ENCODE data around the gene POLR2J2. TPM values are rescaled to one million over a fixed set of nuclear protein-coding genes. Genes with fewer than 3 reads are reported as not detected.
"Not testable (repeated sequence)": the region's sequence is repeated elsewhere in the genome, so short reads cannot be mapped to it uniquely, and the experiment has no call there.

Gene POLR2J2
- total and polyA plus RNA-seq, 9 of the 15 experiments (the other 6 are each of a cell fraction or from before 2014, with no cell fraction given) = 0.80 to 13.6 (median 5.2) TPM

DNA sequence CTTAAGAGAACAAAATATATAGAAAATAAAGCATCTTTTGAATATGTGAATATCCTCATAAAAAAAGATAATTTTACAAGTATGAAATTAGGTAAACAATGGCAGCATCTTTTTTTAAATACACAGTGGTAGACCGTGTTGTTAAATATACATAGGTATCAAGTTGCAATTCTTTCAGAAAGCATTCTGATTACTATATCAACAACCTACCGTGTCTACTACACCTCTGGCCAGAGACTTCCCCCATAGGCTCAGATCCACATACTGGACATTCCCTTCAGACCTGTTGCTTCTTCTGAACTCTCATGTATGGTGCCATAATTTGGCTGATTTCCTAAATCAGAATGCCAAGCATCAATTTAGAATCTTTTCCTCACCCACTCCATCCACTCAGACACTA, 22.5 kb upstream of the POLR2J2 start:
- H3K4me3 ChIP-seq; H3K27ac ChIP-seq (ENCODE audit: extremely low read depth, low read depth, low read length); FAIRE-seq; H3K4me1 ChIP-seq (replicated peaks in 1 of 2; ENCODE audit: control insufficient read depth in 2 of 2, insufficient read depth in 2 of 2, low read length in 2 of 2); ATAC-seq; POLR2A ChIA-PET; H3K4me2 ChIP-seq (ENCODE audit: insufficient read depth, low read length); BruUV-seq (replicated peaks); DNase-seq (ENCODE audit: extremely low read depth in 1 of 4, low spot score in 3 of 4); H3K9me1 ChIP-seq (ENCODE audit: control insufficient read depth, insufficient read depth, low read length); H4K20me1 ChIP-seq (replicated peaks; ENCODE audit: control insufficient read depth, insufficient read depth, low read length); H3K27me3 ChIP-seq (ENCODE audit: control insufficient read depth in 2 of 2, insufficient read depth in 2 of 2, low read length in 2 of 2); H3K9ac ChIP-seq (ENCODE audit: insufficient read depth in 1 of 2, low read depth in 2 of 2, low read length in 2 of 2); in situ Hi-C loops (cut with MboI); CTCF ChIA-PET (ENCODE audit: low intra/inter-chr PET ratio); H3K9me3 ChIP-seq (replicated peaks; ENCODE audit: control insufficient read depth, insufficient read depth, low read depth, low read length); H3K36me3 ChIP-seq (ENCODE audit: control insufficient read depth, insufficient read depth, low read length); H3K79me2 ChIP-seq (ENCODE audit: control insufficient read depth, insufficient read depth, low read length); intact Hi-C loops (cut with micrococcal nuclease); H2AFZ ChIP-seq (ENCODE audit: low read depth, low read length): not testable (repeated sequence)
- WGBS (ENCODE audit: insufficient coverage, low coverage, missing lambda C conversion rate) = 5% methylated on average over 2 of the region's 2 CpGs

DNA sequence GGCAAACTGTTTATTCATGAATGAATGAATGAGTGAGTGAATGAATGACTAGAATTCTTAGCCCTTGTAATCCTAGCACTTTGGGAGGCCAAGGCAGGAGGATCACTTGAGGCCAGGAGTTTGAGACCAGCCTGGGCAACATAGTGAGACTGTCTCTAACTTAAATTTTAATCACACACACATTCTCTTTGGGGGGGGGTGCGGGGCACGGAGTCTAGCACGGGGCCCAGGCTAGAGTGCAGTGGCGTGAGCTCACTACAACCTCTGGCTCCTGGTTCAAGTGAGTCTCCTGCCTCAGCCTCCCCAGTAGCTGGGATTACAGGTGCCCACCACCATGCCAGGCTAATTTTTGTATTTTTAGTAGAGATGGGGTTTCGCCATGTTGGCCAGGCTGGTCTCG, 19.1 kb upstream of the POLR2J2 start:
- H3K4me1 ChIP-seq (replicated peaks in 1 of 2; ENCODE audit: control insufficient read depth in 2 of 2, insufficient read depth in 2 of 2, low read length in 2 of 2); H3K27me3 ChIP-seq (ENCODE audit: control insufficient read depth in 2 of 2, insufficient read depth in 2 of 2, low read length in 2 of 2); H3K4me2 ChIP-seq (ENCODE audit: insufficient read depth, low read length); H2AFZ ChIP-seq (ENCODE audit: low read depth, low read length); CTCF ChIA-PET (ENCODE audit: low intra/inter-chr PET ratio); POLR2A ChIA-PET; H3K9me1 ChIP-seq (ENCODE audit: control insufficient read depth, insufficient read depth, low read length); FAIRE-seq; H4K20me1 ChIP-seq (replicated peaks; ENCODE audit: control insufficient read depth, insufficient read depth, low read length); BruUV-seq (replicated peaks); H3K4me3 ChIP-seq; H3K9me3 ChIP-seq (replicated peaks; ENCODE audit: control insufficient read depth, insufficient read depth, low read depth, low read length); in situ Hi-C loops (cut with MboI); ATAC-seq; H3K36me3 ChIP-seq (ENCODE audit: control insufficient read depth, insufficient read depth, low read length); H3K9ac ChIP-seq (ENCODE audit: insufficient read depth in 1 of 2, low read depth in 2 of 2, low read length in 2 of 2); H3K27ac ChIP-seq (ENCODE audit: extremely low read depth, low read depth, low read length); DNase-seq (ENCODE audit: extremely low read depth in 1 of 4, low spot score in 3 of 4); intact Hi-C loops (cut with micrococcal nuclease); H3K79me2 ChIP-seq (ENCODE audit: control insufficient read depth, insufficient read depth, low read length): not testable (repeated sequence)
- 88% methylated on average over 4 of the region's 6 CpGs for WGBS (ENCODE audit: insufficient coverage, low coverage, missing lambda C conversion rate)

- 93% methylated on average over 3 of the region's 74 CpGs for WGBS (ENCODE audit: insufficient coverage, low coverage, missing lambda C conversion rate)
- H3K27ac ChIP-seq (ENCODE audit: extremely low read depth, low read depth, low read length); intact Hi-C loops (cut with micrococcal nuclease); H3K4me1 ChIP-seq (replicated peaks in 1 of 2; ENCODE audit: control insufficient read depth in 2 of 2, insufficient read depth in 2 of 2, low read length in 2 of 2); H4K20me1 ChIP-seq (replicated peaks; ENCODE audit: control insufficient read depth, insufficient read depth, low read length); CTCF ChIA-PET (ENCODE audit: low intra/inter-chr PET ratio); BruUV-seq (replicated peaks); H2AFZ ChIP-seq (ENCODE audit: low read depth, low read length); H3K79me2 ChIP-seq (ENCODE audit: control insufficient read depth, insufficient read depth, low read length); H3K27me3 ChIP-seq (ENCODE audit: control insufficient read depth in 2 of 2, insufficient read depth in 2 of 2, low read length in 2 of 2); H3K4me3 ChIP-seq; in situ Hi-C loops (cut with MboI); H3K9me3 ChIP-seq (replicated peaks; ENCODE audit: control insufficient read depth, insufficient read depth, low read depth, low read length); FAIRE-seq; ATAC-seq; H3K9me1 ChIP-seq (ENCODE audit: control insufficient read depth, insufficient read depth, low read length); H3K9ac ChIP-seq (ENCODE audit: insufficient read depth in 1 of 2, low read depth in 2 of 2, low read length in 2 of 2); DNase-seq (ENCODE audit: extremely low read depth in 1 of 4, low spot score in 3 of 4); H3K4me2 ChIP-seq (ENCODE audit: insufficient read depth, low read length); POLR2A ChIA-PET; H3K36me3 ChIP-seq (ENCODE audit: control insufficient read depth, insufficient read depth, low read length): not testable (repeated sequence)
These were observed 18.2 kb upstream of the POLR2J2 start for GRCh38 chr7:102689436-102690282.

Data from K562 (cell line).